ENCODE results near the gene ARHGEF26.

Gene ARHGEF26

DNA sequence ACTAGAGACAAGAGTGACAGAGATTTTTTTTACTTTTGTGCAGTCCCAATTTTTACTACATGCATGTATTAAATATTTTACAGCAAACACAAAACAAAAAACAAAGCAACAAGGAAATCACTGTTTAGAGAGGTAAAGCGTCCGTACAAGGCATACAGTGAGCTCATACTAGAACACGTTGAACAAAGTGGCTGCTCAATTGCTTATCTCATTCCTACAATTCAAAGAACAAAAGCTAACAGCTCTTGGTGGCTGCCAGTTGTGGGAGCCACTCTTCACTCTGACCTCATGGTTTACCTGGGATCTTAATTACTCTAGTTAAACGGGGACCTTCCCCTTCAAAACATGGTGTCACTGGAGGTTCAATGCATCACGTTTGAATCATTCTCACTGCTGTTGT is 7.6 kb upstream of the ARHGEF26 start:
- DNase-seq (ENCODE audit: low spot score): no peak

DNA sequence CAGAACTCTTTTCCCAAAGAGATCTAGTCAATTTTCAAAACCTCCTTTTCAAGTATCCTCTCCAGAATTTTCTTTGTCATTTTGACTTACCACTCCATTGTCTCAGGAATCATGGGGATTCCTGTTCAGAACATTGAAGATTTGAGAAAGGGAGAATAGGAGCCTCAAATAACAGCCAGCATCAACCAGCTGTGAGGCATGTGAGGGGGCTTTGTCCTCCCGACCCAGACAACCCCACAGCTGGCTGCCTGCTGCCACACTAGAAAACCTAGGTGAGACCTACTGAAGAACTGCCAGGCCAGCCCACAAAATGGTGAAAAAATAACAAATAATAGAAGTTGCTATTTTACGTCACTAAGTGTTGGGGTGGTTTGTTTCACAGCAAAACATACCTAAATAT is 5.9 kb upstream of the ARHGEF26 start:
- no peak for DNase-seq (ENCODE audit: low spot score)

DNA sequence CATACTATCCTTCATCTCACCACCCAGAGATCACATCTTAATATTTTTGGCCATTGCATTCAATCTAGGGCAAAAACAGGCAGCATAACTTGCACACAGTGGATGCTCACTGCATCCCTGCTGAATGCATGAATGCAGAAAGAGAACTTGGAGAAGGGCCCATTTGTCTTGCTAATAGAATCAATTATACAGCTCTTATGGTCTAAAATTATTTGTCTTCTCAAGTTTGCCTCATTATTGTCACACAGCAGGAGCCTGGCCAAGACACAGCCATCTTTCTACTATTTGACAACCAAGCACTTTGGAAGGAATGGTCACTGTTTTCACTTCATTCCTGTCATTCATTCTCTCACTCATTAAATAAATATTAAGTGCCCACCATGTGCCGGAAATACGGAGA is 1.2 kb upstream of the ARHGEF26 start:
- DNase-seq (ENCODE audit: low spot score): no peak

DNA sequence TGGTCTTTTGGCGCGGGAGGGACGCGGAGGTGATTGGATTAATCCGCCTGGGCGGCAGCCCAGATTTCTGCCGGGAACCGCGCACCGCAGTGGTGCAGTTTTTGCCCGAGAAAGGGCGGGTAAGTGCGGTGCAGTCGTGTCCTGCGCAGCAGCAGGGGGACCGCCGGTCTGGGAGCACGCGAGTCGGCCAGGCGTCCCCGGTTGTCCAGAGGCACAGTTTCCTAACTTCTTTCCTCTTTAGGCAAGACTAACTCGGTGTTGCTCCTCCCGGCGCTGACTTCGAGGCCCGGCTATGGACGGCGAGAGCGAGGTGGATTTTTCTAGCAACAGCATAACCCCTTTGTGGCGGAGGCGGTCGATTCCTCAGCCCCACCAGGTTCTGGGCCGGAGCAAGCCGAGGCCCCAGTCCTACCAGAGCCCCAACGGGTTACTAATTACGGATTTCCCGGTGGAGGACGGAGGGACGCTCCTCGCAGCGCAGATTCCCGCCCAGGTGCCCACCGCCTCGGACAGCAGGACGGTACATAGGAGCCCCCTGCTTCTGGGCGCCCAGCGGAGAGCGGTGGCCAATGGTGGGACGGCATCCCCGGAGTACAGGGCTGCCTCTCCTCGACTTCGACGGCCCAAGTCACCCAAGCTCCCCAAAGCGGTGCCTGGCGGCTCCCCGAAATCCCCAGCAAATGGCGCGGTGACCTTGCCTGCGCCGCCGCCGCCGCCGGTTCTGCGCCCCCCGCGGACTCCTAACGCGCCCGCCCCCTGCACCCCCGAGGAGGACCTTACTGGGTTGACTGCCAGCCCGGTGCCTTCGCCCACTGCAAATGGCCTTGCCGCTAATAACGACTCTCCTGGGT is 736 bp downstream of the ARHGEF26 start:
- DNase-seq (ENCODE audit: low spot score): no peak

DNA sequence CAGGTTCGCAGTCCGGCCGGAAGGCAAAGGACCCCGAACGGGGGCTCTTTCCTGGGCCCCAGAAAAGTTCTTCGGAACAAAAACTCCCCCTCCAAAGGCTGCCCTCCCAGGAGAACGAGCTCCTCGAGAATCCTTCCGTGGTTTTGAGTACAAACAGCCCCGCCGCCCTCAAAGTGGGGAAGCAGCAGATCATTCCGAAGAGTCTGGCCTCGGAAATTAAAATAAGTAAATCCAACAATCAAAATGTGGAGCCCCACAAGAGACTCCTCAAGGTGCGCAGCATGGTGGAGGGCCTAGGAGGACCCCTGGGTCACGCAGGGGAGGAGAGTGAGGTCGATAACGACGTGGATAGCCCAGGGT is 1.3 kb downstream of the ARHGEF26 start:
- DNase-seq (ENCODE audit: low spot score): no peak

DNA sequence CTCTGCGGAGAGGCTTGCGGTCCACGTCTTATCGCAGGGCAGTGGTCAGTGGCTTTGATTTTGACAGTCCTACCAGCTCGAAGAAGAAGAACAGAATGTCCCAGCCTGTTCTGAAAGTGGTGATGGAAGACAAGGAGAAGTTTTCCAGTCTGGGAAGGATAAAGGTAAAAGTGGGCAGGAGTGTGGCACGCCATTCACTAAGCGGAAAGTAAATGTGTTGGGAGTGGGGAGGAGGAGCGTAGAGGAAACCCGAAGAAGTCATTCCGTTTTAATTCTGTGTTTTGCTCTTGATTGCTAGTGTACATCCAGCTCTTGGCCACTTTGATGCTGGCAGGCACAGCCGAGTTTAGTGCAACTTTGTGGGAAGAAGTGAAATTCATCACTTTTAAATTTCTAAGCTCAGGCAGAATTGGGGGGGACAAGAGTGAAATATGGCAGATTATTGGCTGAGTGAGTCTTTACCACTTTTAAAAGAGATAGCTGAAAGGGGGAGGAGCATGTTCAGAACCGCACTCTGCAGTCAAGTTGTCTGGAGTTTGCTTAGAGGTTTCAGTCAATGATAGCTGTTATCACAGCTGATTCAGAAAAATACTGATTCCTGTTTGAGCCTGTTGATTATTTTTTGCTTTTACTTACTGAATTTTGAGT is 1.8 kb downstream of the ARHGEF26 start:
- no peak for DNase-seq (ENCODE audit: low spot score)

DNA sequence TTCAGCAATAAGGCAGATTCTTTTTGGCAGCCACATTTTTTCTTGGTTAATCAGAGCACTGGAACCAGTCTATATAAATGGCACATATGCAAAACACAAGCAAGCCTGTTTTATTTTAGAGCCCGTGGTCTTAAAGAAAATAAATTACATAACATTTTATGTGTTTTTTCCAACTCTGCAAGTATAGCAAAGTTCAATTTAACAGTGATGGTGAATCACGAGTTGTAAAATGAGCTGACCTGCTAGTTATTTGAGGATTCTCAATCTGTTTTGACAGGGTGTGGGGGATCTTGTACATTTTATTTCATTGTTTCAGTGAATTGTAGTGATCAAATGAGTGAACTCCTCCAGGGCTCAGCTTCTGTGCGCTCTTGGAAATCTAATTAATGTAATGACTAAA is 2.7 kb downstream of the ARHGEF26 start:
- DNase-seq (ENCODE audit: low spot score): no peak

DNA sequence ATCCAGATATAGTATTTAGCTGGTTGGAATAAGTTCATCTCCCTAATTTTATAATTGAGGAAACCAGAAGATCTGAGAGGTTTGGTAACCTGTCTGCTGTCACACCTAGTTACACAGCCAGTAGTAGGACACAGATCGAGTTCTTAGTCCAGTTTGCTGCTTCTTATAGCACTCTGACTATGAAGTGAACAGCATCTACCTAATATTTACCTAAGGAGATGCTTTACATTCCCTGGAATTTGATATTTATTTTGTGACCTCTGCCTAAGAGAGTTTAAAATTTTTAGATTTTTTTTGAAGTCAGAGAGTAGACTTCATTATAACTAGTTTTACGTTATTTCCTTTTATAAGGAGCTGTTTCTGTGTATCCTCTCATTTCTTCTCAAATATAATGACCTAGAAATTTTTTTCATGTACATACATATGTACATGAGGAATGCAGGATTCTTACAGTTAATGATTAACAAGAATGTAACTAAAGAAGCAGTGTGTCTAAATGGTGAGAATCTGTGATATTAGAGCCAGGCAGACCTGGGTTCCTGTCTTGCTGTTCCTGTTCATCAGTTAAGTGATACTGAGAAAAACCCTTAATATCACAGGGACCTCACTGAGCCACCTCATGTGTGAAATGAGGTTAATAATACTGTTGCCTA is 4.3 kb downstream of the ARHGEF26 start:
- DNase-seq (ENCODE audit: low spot score): no peak

DNA sequence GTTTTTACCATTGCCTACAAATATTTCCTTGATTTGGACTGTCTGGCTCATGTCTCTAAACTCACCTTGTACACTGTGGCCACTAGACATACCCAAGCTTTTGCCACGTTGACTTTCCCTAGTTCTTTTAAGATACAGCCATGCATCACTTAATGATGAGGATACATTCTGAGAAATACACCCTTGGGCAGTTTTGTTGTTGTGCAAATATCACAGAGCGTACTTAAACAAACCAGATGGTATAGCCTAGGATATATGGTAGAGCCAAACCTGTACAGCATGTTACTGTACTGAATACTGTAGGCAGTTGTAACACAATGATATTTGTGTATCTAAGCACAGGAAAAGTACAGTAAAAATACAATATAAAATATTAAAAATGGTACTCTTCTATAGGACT is 5.5 kb downstream of the ARHGEF26 start:
- no peak for DNase-seq (ENCODE audit: low spot score)

DNA sequence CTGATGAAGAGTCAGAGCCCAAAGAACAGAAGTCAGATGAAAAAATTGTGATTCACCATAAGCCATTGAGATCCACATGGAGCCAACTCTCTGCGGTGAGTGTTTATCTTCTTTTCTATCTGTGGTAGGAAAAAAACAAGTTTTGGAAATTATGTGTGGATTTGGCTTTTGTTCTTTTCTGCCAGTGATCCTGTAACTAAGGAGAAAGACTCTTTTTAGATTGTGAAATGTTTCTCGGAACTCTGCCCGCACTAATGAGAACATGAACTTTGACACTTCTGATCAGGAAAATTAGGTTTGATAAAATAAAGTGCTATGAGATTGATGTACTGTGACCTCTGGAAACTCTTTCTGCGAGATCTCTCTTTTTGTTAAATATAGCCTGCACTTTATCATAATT is 8.4 kb downstream of the ARHGEF26 start:
- DNase-seq (ENCODE audit: low spot score): no peak

DNA sequence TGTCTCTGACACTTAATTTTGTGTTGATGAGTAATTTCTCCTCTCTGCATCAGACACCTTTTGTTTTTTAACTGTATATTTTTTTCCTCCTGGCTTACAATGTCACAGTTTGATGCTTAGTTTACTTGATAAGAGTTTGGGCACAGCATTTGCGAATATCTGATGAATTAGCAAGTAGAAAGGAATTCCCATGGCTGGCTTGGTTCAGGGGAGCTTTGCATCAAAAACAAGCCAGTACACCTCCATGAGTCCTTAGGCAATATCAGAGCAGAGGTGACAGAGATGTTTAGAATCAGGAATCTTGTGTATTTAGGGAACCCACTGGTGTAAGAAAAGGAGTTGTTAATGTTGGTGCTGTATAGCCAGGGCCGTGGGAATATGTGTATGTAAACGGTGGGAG is 9.3 kb downstream of the ARHGEF26 start:
- no peak for DNase-seq (ENCODE audit: low spot score)

DNA sequence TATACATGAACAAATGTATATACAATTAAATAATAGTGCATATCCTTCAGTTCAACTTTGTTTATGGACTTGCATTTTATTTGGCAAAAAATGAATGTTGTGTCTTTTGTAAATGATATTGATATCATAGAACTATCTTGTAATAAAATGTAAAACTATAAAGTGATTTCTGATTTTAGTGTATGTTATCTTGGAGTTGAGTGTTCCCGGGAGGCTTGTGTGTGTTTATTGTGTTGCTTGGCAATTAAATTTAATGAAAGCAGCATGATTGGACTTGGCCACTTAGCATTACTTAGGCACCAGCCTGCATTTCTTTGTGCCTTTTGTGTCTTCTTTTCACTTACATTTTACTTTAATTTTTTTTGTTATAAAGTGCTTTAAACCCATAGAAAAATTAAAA is 10.6 kb downstream of the ARHGEF26 start:
- DNase-seq (ENCODE audit: low spot score): no peak

DNA sequence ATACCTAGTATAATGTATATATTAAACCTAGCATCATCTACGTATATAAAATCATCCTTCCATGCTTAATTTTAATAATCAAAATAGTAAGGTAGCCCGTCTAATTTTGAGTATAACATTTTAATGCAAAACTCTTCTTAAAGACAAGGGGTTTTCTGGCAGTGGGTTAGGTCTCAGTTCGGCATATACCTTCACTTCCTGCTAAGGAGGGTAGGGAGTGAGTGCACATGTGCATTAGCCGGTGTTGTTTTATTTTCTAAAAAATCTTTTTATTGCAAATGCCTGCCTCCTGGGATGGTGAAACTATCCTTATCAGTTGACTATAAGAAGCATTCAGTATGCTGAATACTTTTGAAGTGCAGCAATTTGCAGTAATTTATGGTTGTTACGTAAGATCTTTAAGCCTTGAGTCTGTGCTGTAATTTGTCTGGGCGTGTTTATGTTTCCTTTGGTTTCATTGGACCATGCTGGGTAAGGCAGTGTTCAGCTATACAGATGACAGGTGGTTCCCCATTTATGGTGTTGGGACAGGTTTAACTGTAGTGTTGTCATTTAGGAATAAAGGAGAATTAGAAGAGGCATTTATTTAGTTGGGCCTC is 11.7 kb downstream of the ARHGEF26 start:
- no peak for DNase-seq (ENCODE audit: low spot score)

DNA sequence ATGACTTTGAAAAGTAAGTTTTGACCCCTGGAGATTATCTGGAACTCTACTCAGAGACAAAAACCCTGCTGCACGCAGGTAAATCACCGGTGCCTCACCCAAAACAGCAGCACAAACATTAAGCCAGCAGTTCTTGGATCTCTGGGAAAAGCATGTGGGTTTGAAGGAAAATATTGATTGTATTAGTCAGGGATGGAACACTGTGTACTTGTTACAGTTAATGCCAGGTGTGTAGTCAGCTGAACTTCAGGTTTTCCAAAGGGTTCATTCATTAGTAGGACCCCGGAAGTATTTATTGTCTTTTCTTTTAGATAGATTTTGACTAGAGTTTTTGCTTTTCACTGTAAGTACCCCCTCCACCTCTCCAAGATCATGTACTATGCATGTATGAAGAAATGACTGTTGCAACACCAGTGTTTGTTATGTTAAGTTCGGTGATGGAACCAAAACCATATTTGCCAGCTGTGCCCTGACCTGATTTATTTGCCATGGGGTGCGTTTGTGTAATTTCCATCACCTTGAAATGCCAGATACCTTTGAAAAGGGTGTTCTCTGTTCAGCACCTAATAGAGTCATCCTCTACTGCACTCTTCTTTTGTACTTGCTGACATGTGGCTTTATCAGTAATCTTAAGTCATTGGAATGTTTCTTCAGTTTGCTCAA is 14.5 kb downstream of the ARHGEF26 start:
- DNase-seq (ENCODE audit: low spot score): no peak

DNA sequence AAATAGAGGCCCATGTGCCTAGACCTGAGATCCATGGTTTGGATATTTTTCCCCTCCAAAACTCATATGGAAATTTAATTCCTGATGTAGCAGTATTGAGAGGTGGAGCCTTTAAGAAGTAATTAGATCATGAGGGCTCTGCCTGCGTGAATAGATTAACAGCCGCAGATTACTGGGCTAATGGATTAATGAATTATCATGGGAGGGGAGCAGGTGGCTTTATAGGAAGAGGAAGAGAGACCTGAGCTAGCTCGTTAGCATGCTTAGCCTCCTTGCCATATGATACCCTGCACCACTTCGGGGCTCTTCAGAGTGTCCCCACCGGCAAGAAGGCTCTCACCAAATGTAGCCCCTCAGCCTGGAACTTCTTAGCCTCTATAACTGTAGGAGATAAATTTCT is 15.8 kb downstream of the ARHGEF26 start:
- no peak for DNase-seq (ENCODE audit: low spot score)

DNA sequence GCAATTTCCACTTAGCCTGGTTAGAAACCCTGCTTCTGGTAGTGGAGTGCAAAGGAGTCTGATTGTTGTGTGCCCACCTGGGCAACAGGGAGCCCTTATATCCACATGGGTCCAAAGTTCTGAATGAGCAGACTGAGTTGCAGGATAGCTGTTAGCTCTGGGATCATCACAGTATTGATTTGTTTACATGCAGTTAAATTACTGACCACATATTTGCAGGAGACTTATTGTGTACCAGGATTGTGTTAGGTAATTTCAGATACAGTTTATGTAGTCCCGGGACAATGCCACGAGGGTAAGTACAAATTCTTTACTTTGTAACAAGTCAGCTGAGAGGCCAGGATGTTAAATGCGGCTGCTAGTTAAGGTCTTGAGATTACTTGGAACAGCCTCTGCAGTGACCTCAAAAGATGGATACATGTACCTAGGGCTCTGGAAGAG is 18.8 kb downstream of the ARHGEF26 start:
- no peak for DNase-seq (ENCODE audit: low spot score)

DNA sequence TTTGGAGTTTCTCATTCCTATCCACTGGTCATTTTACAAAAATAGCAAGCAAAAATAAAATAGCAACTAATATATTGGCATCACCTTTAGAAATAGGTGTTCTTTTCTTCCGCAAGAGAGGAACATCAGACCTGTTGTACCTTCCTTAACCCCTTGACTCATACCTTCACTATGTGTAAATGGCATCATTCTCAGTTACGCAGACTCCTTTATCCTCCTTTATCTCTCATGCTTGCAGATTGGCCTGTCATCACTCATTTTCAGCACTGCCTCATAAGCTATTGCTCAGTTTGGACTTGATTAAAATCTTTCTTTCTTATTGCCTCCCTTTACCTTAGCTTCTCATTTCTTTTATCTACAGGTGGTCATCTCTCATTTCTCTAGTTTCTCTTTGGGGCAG is 21.4 kb downstream of the ARHGEF26 start:
- no peak for DNase-seq (ENCODE audit: low spot score)

DNA sequence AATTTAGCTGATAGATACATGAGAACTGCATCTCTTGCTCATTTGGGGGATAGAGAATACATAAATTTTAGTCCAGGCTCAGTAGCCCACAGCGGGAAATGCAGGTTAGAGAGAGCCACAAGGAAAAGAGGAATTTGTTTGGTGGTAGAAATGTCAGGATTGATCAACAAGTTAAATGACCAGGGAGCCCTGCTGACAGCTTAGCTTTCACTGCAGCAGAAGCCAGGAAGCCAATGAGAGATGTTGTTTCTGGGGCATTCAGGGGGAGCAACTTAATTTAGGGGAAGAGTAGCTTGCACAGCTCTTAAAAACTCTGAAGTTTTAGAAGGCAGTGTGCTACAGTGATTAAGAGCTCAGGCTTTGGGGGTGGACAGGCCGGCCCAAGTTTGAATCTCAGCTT is 22.7 kb downstream of the ARHGEF26 start:
- no peak for DNase-seq (ENCODE audit: low spot score)

DNA sequence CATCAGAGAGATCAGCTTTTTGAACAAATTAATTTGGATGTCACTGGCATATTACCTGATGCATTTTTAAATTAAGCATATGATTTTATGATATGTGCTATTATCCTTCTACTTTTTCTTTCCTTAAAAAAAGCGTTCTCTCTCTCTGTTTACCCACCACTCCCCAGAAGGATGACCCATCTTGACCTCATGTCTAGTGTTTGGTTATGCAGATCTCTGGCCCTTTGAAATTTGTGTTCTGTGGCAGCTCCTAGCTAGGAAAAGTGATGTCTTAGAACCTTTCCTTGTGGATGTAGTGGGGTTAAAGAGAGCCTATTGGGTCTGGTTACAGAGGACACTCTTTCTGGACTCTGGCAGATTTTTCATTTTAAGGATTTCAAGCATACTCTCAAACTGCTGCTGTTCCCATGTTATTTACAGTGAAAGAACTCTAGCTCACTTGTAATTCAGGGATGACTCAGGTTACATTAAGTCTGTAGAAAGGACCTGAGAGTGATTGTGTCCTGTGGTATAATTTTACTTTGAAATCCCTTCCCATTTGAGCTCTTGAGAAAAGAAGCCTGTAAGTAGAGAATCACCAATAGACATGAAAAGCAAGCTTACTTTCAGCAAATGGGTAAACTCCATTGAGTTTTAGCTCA is 23.8 kb downstream of the ARHGEF26 start:
- no peak for DNase-seq (ENCODE audit: low spot score)

DNA sequence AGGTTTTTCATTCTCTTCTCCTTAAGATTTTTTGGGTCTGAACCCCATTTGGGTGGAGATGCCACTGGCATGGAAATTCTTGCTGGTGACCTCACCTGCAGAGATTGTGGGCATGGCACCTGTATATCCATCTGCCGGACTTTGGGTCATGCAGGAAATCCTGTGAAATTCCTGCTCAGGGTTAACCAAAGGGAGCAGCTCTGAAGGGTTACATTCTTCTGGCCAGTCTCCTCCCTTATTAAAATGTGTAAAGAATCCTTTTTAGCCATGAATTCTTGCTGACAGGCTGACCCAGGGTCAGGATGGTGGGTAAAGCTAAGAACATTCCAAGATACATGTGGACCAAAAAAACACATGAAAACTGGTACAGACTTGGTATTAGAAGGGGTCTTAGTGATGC is 27.4 kb downstream of the ARHGEF26 start:
- DNase-seq (ENCODE audit: low spot score): no peak

DNA sequence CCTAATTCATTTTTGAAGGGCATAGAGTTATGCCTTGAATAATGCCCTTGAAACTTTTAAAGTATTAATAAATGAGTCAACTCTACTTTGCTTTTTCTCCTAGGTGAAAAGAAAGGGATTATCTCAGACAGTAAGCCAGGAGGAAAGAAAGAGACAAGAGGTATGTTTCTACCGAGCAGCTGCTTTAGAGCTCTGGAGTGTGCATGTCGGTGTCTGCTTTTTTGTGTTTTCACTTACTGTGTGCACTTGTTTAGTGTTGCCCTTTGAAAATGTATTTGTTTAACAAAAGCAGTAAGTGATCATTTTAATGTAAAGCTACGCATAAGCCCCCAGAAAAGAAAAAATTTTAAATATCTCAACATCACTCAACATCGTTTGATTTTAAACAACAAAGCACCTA is 28.1 kb downstream of the ARHGEF26 start:
- DNase-seq (ENCODE audit: low spot score): no peak

DNA sequence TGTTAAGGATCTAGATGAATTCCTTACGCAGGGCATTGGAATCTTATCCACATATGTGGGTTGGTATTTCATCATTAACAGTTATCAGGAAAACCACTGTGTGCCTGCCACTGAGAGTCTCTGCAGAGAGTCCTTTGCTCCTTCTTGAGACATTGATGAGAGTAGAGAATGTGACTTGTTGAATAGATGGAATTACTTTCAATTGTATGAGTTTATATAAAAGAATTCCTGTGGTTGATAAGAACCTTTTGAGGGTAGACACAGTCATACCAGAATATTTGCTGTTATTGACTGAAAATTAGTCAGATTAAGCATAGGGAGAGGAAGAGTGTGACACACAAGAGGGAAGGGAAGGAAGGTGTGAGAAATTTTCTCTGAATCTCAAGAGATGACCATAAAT is 30.8 kb downstream of the ARHGEF26 start:
- no peak for DNase-seq (ENCODE audit: low spot score)
